Liver (tissue), 9 donors: ENCODE data around the gene GPR157. TPM values are rescaled to one million over a fixed set of nuclear protein-coding genes. Genes with fewer than 3 reads are reported as not detected.

Experiments
- DNase-seq: peaks from one replicate; pipeline ENCODE4 v3.0.0-alpha.2; 2017; ENCODE audit warnings: low spot score
- H3K27ac ChIP-seq, 2 donors: one replicate each; pipeline ENCODE4 v1.7.0; 2013; ENCODE audit warnings: inconsistent platforms in 2 of 2, low read length in 2 of 2, control low read depth in 1 of 2, low read depth in 1 of 2, mild to moderate bottlenecking in 1 of 2
- H3K27me3 ChIP-seq, 4 donors: one replicate each; pipeline versions ENCODE4 v1.6.1 to v1.7.0; 2013; ENCODE audit warnings: low read length in 3 of 4, inconsistent platforms in 1 of 4, mild to moderate bottlenecking in 1 of 4, moderate library complexity in 1 of 4; ENCODE audit not compliant: control insufficient read depth in 4 of 4, insufficient read depth in 4 of 4
- H3K36me3 ChIP-seq, 4 donors: one replicate each; pipeline versions ENCODE4 v1.6.1 to v1.7.0; 2013; ENCODE audit warnings: low read length in 3 of 4, mild to moderate bottlenecking in 3 of 4, low read depth in 1 of 4, moderate library complexity in 1 of 4; ENCODE audit not compliant: control insufficient read depth in 4 of 4, insufficient read depth in 3 of 4
- H3K4me1 ChIP-seq, 4 donors: one replicate each; pipeline versions ENCODE4 v1.6.1 to v1.7.0; 2013; ENCODE audit warnings: low read length in 3 of 4, mild to moderate bottlenecking in 3 of 4, moderate library complexity in 1 of 4; ENCODE audit not compliant: control insufficient read depth in 4 of 4, insufficient read depth in 4 of 4
- H3K4me3 ChIP-seq, 3 donors: one replicate each; pipeline versions ENCODE4 v1.6.1 to v1.7.0; 2013; ENCODE audit warnings: low read length in 3 of 3, control low read depth in 1 of 3, low read depth in 1 of 3, mild to moderate bottlenecking in 1 of 3
- H3K9ac ChIP-seq, 2 donors: one replicate each; pipeline ENCODE4 v1.7.0; 2013; ENCODE audit warnings: low read length in 2 of 2, mild to moderate bottlenecking in 2 of 2, moderate library complexity in 2 of 2, control low read depth in 1 of 2, low read depth in 1 of 2
- H3K9me3 ChIP-seq, 4 donors: one replicate each; pipeline versions ENCODE4 v1.6.1 to v1.7.0; 2013; ENCODE audit warnings: low read length in 3 of 4; ENCODE audit not compliant: control insufficient read depth in 4 of 4
- CTCF ChIP-seq: fragments of 150-350 bp; IDR thresholded peaks from 2 replicates; pipeline ENCODE4 v1.5.1; 2017; ENCODE audit warnings: improper control_type of control experiment, low read depth, low read length; ENCODE audit not compliant: missing input control
- FOXA1 ChIP-seq: IDR thresholded peaks from 2 replicates; pipeline ENCODE4 v1.6.1; 2016; ENCODE audit warnings: antibody characterized with exemption
- FOXA2 ChIP-seq: IDR thresholded peaks from 2 replicates; pipeline ENCODE4 v1.6.1; 2016; ENCODE audit warnings: antibody characterized with exemption
- GABPA ChIP-seq, 2 donors: IDR thresholded peaks in 1 of 2; conservative IDR thresholded peaks in 1 of 2; 2 replicates each; pipeline ENCODE4 v1.6.1; 2016; ENCODE audit warnings: antibody characterized with exemption in 2 of 2, mild to moderate bottlenecking in 1 of 2, moderate library complexity in 1 of 2
- HNF4A ChIP-seq, 2 donors: conservative IDR thresholded peaks; 2 replicates each; pipeline ENCODE4 v1.6.1; 2016; ENCODE audit warnings: antibody characterized with exemption in 2 of 2, mild to moderate bottlenecking in 2 of 2
- HNF4G ChIP-seq: IDR thresholded peaks from 2 replicates; pipeline ENCODE4 v1.6.1; 2016; ENCODE audit warnings: antibody characterized with exemption
- JUND ChIP-seq, 2 donors: IDR thresholded peaks; 2 replicates each; pipeline ENCODE4 v1.6.1; 2016; ENCODE audit warnings: antibody characterized with exemption in 2 of 2
- MAX ChIP-seq: IDR thresholded peaks from 2 replicates; pipeline ENCODE4 v1.6.1; 2016; ENCODE audit warnings: antibody characterized with exemption
- NR2F2 ChIP-seq: IDR thresholded peaks from 2 replicates; pipeline ENCODE4 v1.6.1; 2016; ENCODE audit warnings: antibody characterized with exemption
- RAD21 ChIP-seq, 2 donors: IDR thresholded peaks; 2 replicates each; pipeline ENCODE4 v1.6.1; 2016; ENCODE audit warnings: antibody characterized with exemption in 2 of 2, mild to moderate bottlenecking in 2 of 2
- RXRA ChIP-seq, 2 donors: IDR thresholded peaks; 2 replicates each; pipeline ENCODE4 v1.6.1; 2017 to 2018; ENCODE audit warnings: antibody characterized with exemption in 2 of 2, mild to moderate bottlenecking in 1 of 2
- SP1 ChIP-seq: IDR thresholded peaks from 2 replicates; pipeline ENCODE4 v1.6.1; 2018; ENCODE audit warnings: antibody characterized with exemption, mild to moderate bottlenecking
- TAF1 ChIP-seq: conservative IDR thresholded peaks from 2 replicates; pipeline ENCODE4 v1.6.1; 2016; ENCODE audit warnings: antibody characterized with exemption, mild to moderate bottlenecking
- YY1 ChIP-seq: IDR thresholded peaks from 2 replicates; pipeline ENCODE4 v1.6.1; 2016; ENCODE audit warnings: antibody characterized with exemption, mild to moderate bottlenecking
- ZBTB33 ChIP-seq: IDR thresholded peaks from 2 replicates; pipeline ENCODE4 v1.6.1; 2016; ENCODE audit warnings: antibody characterized with exemption
- WGBS: extraction: QIAGEN DNeasy Blood & Tissue Kit; methylation state at CpG from one replicate; pipeline ENCODE4 v1.1.7; 2013; 5-methylcytosine and 5-hydroxymethylcytosine counted together
- polyA plus RNA-seq, 2 donors: library from polyadenylated mRNA; stranded (reverse) in 1 of 2; unstranded in 1 of 2; fragments of 200-250 nt in 1 of 2; fragments of >200 nt in 1 of 2; fragmentation: Nextera tagmentation in 1 of 2; extraction: Ambion mirVana in 1 of 2; gene quantifications; one replicate each; pipeline versions ENCODE4 v1.2.1 to v1.2.3, GENCODE V29; 2013 to 2015
- total RNA-seq, 2 donors: library from RNA; depleted of rRNA; stranded (reverse); fragments of >200 nt; gene quantifications; one replicate each; pipeline ENCODE4 v1.2.3, GENCODE V29; 2014
- TF ChIP-seq, protein P1 (sequence below): IDR thresholded peaks from 2 replicates; pipeline ENCODE4 v1.6.1; 2016; ENCODE audit warnings: antibody characterized with exemption
- TF ChIP-seq, protein P2 (sequence below): IDR thresholded peaks from 2 replicates; pipeline ENCODE4 v1.6.1; 2016; ENCODE audit warnings: antibody characterized with exemption, mild to moderate bottlenecking
- donor health status: healthy.
- donor health status: healthy.
- donor health status: healthy.
- donor health status: healthy.
- donor health status: healthy.

Gene GPR157
- total and polyA plus RNA-seq, 4 donors: 1.3 to 7.0 (median 2.2) TPM

- DNase-seq: no peak
- H3K27me3 ChIP-seq: no peaks in the 10 kb centered on the region
- no peaks in the 10 kb centered on the region for H3K9me3 ChIP-seq
- H3K9ac ChIP-seq: no peak overlapping the region
- peaks cover 3 to 27% (median 8%) of the 10 kb centered on the region in 4 donors for H3K36me3 ChIP-seq
- peaks cover under 1 to 8% (median 5%) of the 10 kb centered on the region in 4 donors for H3K4me1 ChIP-seq
- no peak overlapping the region for H3K27ac ChIP-seq
- 97% methylated on average over 22 of the region's 22 CpGs for whole genome bisulfite sequencing
- TF ChIP-seq ZBTB33: no peak
- no peak for TF ChIP-seq MAX
- TF ChIP-seq GABPA (IDR thresholded peaks at IDR 0.05 in 1 of 2, conservative IDR thresholded peaks at IDR 0.05 in 1 of 2): no peak
- no peak for TF ChIP-seq HNF4G
- no peak for TF ChIP-seq NR2F2
- TF ChIP-seq TAF1: no peak
- TF ChIP-seq RXRA (IDR thresholded peaks at IDR 0.05): no peak
- no peak for TF ChIP-seq FOXA2
- TF ChIP-seq JUND (IDR thresholded peaks at IDR 0.05): no peak
- no peak for TF ChIP-seq FOXA1
- no peak for TF ChIP-seq RAD21 (IDR thresholded peaks at IDR 0.05)
- TF ChIP-seq, protein P1, sequence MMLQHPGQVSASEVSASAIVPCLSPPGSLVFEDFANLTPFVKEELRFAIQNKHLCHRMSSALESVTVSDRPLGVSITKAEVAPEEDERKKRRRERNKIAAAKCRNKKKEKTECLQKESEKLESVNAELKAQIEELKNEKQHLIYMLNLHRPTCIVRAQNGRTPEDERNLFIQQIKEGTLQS: no peak
- TF ChIP-seq YY1: no peak
- no peak for TF ChIP-seq SP1
- no peak for TF ChIP-seq CTCF
- TF ChIP-seq, protein P2, sequence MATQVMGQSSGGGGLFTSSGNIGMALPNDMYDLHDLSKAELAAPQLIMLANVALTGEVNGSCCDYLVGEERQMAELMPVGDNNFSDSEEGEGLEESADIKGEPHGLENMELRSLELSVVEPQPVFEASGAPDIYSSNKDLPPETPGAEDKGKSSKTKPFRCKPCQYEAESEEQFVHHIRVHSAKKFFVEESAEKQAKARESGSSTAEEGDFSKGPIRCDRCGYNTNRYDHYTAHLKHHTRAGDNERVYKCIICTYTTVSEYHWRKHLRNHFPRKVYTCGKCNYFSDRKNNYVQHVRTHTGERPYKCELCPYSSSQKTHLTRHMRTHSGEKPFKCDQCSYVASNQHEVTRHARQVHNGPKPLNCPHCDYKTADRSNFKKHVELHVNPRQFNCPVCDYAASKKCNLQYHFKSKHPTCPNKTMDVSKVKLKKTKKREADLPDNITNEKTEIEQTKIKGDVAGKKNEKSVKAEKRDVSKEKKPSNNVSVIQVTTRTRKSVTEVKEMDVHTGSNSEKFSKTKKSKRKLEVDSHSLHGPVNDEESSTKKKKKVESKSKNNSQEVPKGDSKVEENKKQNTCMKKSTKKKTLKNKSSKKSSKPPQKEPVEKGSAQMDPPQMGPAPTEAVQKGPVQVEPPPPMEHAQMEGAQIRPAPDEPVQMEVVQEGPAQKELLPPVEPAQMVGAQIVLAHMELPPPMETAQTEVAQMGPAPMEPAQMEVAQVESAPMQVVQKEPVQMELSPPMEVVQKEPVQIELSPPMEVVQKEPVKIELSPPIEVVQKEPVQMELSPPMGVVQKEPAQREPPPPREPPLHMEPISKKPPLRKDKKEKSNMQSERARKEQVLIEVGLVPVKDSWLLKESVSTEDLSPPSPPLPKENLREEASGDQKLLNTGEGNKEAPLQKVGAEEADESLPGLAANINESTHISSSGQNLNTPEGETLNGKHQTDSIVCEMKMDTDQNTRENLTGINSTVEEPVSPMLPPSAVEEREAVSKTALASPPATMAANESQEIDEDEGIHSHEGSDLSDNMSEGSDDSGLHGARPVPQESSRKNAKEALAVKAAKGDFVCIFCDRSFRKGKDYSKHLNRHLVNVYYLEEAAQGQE: no peak
- TF ChIP-seq HNF4A (conservative IDR thresholded peaks at IDR 0.05): no peak
- no peak overlapping the region for H3K4me3 ChIP-seq
Observed at GRCh38 chr1:9105336-9105867, 23.5 kb downstream of the GPR157 start.
